B cell (primary cell): ENCODE measurements around the gene FUBP3. TPM values are rescaled to one million over a fixed set of nuclear protein-coding genes. Genes with fewer than 3 reads are reported as not detected.

Experiments
- ATAC-seq: fragments of 200-7000 bp; cut with Tn5 transposase; one replicate; pipeline ENCODE4 v1.10.0; 2021; ENCODE audit warnings: low read depth, mild to moderate bottlenecking, moderate number of reproducible peaks, moderate library complexity
- CTCF ChIA-PET: fragments of 350-600 bp; sonication (Branson Sonifier 250); formaldehyde crosslinking; loops from one replicate; lab custom pipeline; 2021; ENCODE audit warnings: antibody characterized with exemption, inconsistent platforms; lab: Charles Lee
- POLR2A ChIA-PET: fragments of 350-600 bp; sonication (Branson Sonifier 250); formaldehyde crosslinking; loops from one replicate; lab custom pipeline; 2021; ENCODE audit warnings: antibody characterized with exemption; lab: Charles Lee
- DNase-seq: peaks from one replicate; pipeline ENCODE4 v3.0.0; 2013
- H2AFZ ChIP-seq: 2 replicates; pipeline ENCODE4 v1.6.1; 2012; ENCODE audit warnings: mild to moderate bottlenecking, low read depth, low read length; ENCODE audit not compliant: insufficient read depth, poor library complexity, severe bottlenecking
- H3K27ac ChIP-seq, 2 donors: 1 replicate in 1 of 2; 2 replicates in 1 of 2; pipeline ENCODE4 v1.5.1; 2012 to 2013; ENCODE audit warnings: low read length in 2 of 2, mild to moderate bottlenecking in 2 of 2, moderate library complexity in 1 of 2
- H3K27me3 ChIP-seq, 4 experiments: fragments of 200-600 bp in 1 of 4; sonication (generic) in 1 of 4; replicated peaks in 1 of 4; 1 replicate in 2 of 4; 2 replicates in 2 of 4; pipeline versions ENCODE4 v1.6.1 to v1.7.0; 2013 to 2016; ENCODE audit warnings: low read length in 3 of 4, mild to moderate bottlenecking in 2 of 4, mixed read lengths in 1 of 4, moderate library complexity in 1 of 4; ENCODE audit not compliant: insufficient read depth in 4 of 4, control insufficient read depth in 3 of 4; ENCODE audit errors: control extremely low read depth in 1 of 4
- H3K36me3 ChIP-seq, 2 experiments: replicated peaks in 1 of 2; 1 replicate in 1 of 2; 2 replicates in 1 of 2; pipeline versions ENCODE4 v1.6.1 to v1.7.1; 2013; ENCODE audit warnings: low read length in 1 of 2; ENCODE audit not compliant: insufficient read depth in 2 of 2, control insufficient read depth in 1 of 2; ENCODE audit errors: control extremely low read depth in 1 of 2, extremely low read depth in 1 of 2
- H3K4me1 ChIP-seq, 2 donors: fragments of 200-600 bp in 1 of 2; sonication (generic) in 1 of 2; 1 replicate in 1 of 2; 2 replicates in 1 of 2; pipeline versions ENCODE4 v1.5.1 to v1.6.1; 2013 to 2017; ENCODE audit warnings: low read length in 2 of 2; ENCODE audit not compliant: control insufficient read depth in 2 of 2, insufficient read depth in 2 of 2
- H3K4me2 ChIP-seq: replicated peaks from 2 replicates; pipeline ENCODE3; 2012; ENCODE audit warnings: mild to moderate bottlenecking, low read depth, low read length; ENCODE audit not compliant: poor library complexity, severe bottlenecking
- H3K4me3 ChIP-seq, 5 experiments: fragments of 200-600 bp in 1 of 5; sonication (generic) in 1 of 5; 1 replicate in 3 of 5; 2 replicates in 2 of 5; pipeline versions ENCODE4 v1.5.1 to v1.7.0; 2011 to 2016; ENCODE audit warnings: low read length in 4 of 5, mild to moderate bottlenecking in 4 of 5, low read depth in 2 of 5, control low read depth in 1 of 5, moderate library complexity in 1 of 5; ENCODE audit not compliant: insufficient read depth in 1 of 5; ENCODE audit errors: control extremely low read depth in 1 of 5, extremely low read depth in 1 of 5
- H3K79me2 ChIP-seq: fragments of 200-600 bp; sonication (generic); one replicate; pipeline ENCODE4 v1.6.0; 2016; ENCODE audit warnings: low read length; ENCODE audit not compliant: control insufficient read depth, insufficient read depth
- H3K9ac ChIP-seq: fragments of 200-600 bp; sonication (generic); 2 replicates; pipeline ENCODE4 v1.6.1; 2017; ENCODE audit warnings: mild to moderate bottlenecking, low read length, moderate library complexity
- H3K9me3 ChIP-seq, 3 donors: one replicate each; pipeline versions ENCODE4 v1.6.1 to v1.7.1; 2013; ENCODE audit warnings: low read length in 2 of 3; ENCODE audit not compliant: control insufficient read depth in 2 of 3, insufficient read depth in 1 of 3; ENCODE audit errors: control extremely low read depth in 1 of 3
- H4K20me1 ChIP-seq: 2 replicates; pipeline ENCODE4 v1.6.0; 2012; ENCODE audit warnings: mild to moderate bottlenecking, low read length; ENCODE audit not compliant: insufficient read depth, control insufficient read depth, poor library complexity, severe bottlenecking
- H3K27ac Mint-ChIP-seq: one replicate; pipeline ENCODE4 v1.8.0; 2021; ENCODE audit warnings: mixed read lengths
- H3K27me3 Mint-ChIP-seq: one replicate; pipeline ENCODE4 v1.8.0; 2021; ENCODE audit warnings: mixed read lengths
- H3K4me1 Mint-ChIP-seq: one replicate; pipeline ENCODE4 v1.8.0; 2021; ENCODE audit warnings: mixed read lengths
- H3K4me3 Mint-ChIP-seq: one replicate; pipeline ENCODE4 v1.8.0; 2021; ENCODE audit warnings: mixed read lengths
- H3K9me3 Mint-ChIP-seq: one replicate; pipeline ENCODE4 v1.8.0; 2022; ENCODE audit warnings: mixed read lengths; ENCODE audit not compliant: insufficient read depth
- CTCF ChIP-seq: fragments of 200-600 bp; IDR thresholded peaks from one replicate; pipeline ENCODE4 v1.8.0; 2022; ENCODE audit warnings: antibody characterized with exemption, mild to moderate bottlenecking
- EZH2 ChIP-seq: IDR thresholded peaks from 2 replicates; pipeline ENCODE4 v1.6.1; 2012; ENCODE audit warnings: borderline replicate concordance, low read depth, mild to moderate bottlenecking, moderate library complexity, low read length; ENCODE audit not compliant: insufficient read depth, poor library complexity, severe bottlenecking
- WGBS: methylation state at CpG from one replicate; pipeline ENCODE4 v1.1.5; 2013; ENCODE audit warnings: missing lambda C conversion rate; ENCODE audit not compliant: insufficient coverage; 5-methylcytosine and 5-hydroxymethylcytosine counted together
- intact Hi-C: fragments of 100-400 bp; cut with micrococcal nuclease; formaldehyde crosslinking; loops from one replicate; pipeline ENCODE4 v1.10.0; 2022
- polyA plus RNA-seq: library from polyadenylated mRNA; depleted of rRNA; stranded (reverse); fragments of >200 nt; gene quantifications from 2 replicates; pipeline ENCODE4 v1.2.3, GENCODE V29; 2012
- total RNA-seq, 2 donors: library from RNA; stranded (reverse); fragments of 120-200 nt in 1 of 2; gene quantifications; 1 replicate in 1 of 2; 2 replicates in 1 of 2; pipeline versions ENCODE4 v1.2.3 to v1.2.4, GENCODE V29; 2013 to 2022

FUBP3 gene
- total and polyA plus RNA-seq, 2 donors (not counting 1 experiment from before 2014, with no cell fraction given), result 45.7 to 79.4 TPM

- Histone ChIP-seq H4K20me1 (no peaks in the 10 kb centered on the region), H3K4me2 (no peak overlapping the region), H3K4me1 (no peaks in the 10 kb centered on the region), H3K79me2 (no peaks in the 10 kb centered on the region), H3K27ac (no peak overlapping the region), H3K4me3 (no peak overlapping the region), H3K36me3 (no peaks in the 10 kb centered on the region), H3K27me3 (peaks cover 0 to 8% (median 2%) of the 10 kb centered on the region in 4 experiments), H2AFZ (no peak overlapping the region), H3K9ac (no peak overlapping the region), H3K9me3 (no peaks in the 10 kb centered on the region)
- ChIA-PET CTCF (no interaction called here), POLR2A (no interaction called here)
- ATAC-seq (no peak), DNase-seq (no peak)
- Mint-ChIP-seq H3K27me3 (peaks cover 38% of the 10 kb centered on the region), H3K4me3 (no peak overlapping the region), H3K4me1 (no peaks in the 10 kb centered on the region), H3K27ac (no peak overlapping the region), H3K9me3 (no peaks in the 10 kb centered on the region)
- 100% methylated on average over 3 of the region's 7 CpGs for WGBS
- intact Hi-C loops, result no loop called here
- TF ChIP-seq EZH2, result no peak
- TF ChIP-seq CTCF, result no peak
Observed at GRCh38 chr9:130563797-130564196, 15.6 kb upstream of the FUBP3 start.

- no peak overlapping the region for H3K9ac ChIP-seq
- ATAC-seq (no peak), DNase-seq (no peak)
- H3K27ac ChIP-seq, result no peak overlapping the region
- no peaks in the 10 kb centered on the region for H3K79me2 ChIP-seq
- H3K4me1 ChIP-seq, result no peaks in the 10 kb centered on the region
- H3K27ac Mint-ChIP-seq, result no peak overlapping the region
- 92% methylated on average over 2 of the region's 3 CpGs for WGBS
- no peaks in the 10 kb centered on the region for H3K9me3 ChIP-seq
- H3K4me3 Mint-ChIP-seq, result no peak overlapping the region
- H2AFZ ChIP-seq, result no peak overlapping the region
- H3K27me3 Mint-ChIP-seq, result peaks cover 32% of the 10 kb centered on the region
- intact Hi-C loops, result no loop called here
- no peak for TF ChIP-seq EZH2
- no peak for TF ChIP-seq CTCF
- H3K4me1 Mint-ChIP-seq, result no peaks in the 10 kb centered on the region
- no peak overlapping the region for H3K4me2 ChIP-seq
- POLR2A ChIA-PET, result interaction anchor here (0.7 kb wide), 1 partner anchor 872 kb away, joined by 5 read pairs; no protein-coding TSS in a partner anchor
- H3K4me3 ChIP-seq, result no peak overlapping the region
- no peaks in the 10 kb centered on the region for H4K20me1 ChIP-seq
- no peaks in the 10 kb centered on the region for H3K36me3 ChIP-seq
- H3K27me3 ChIP-seq, result peaks cover 0 to 8% (median 2%) of the 10 kb centered on the region in 4 experiments
- no peaks in the 10 kb centered on the region for H3K9me3 Mint-ChIP-seq
- CTCF ChIA-PET, result interaction anchor here (0.7 kb wide), 1 partner anchor 105 kb away, joined by 3 read pairs; no protein-coding TSS in a partner anchor
Observed at GRCh38 chr9:130565792-130566191, 13.6 kb upstream of the FUBP3 start.
